Peyer's patch (tissue), 4 donors: ENCODE data around the gene PDE3A.

Source experiments
- CTCF ChIP-seq, 6 experiments: fragments of 450-650 bp in 4 of 6; fragments of 200-600 bp in 2 of 6; sonication (generic) in 1 of 6; IDR thresholded peaks; one replicate each; pipeline ENCODE4 v1.5.1; 2017 to 2019; ENCODE audit warnings: antibody characterized with exemption in 6 of 6, mild to moderate bottlenecking in 3 of 6, moderate library complexity in 1 of 6
- POLR2A ChIP-seq, 2 donors: fragments of 450-650 bp; IDR thresholded peaks; one replicate each; pipeline ENCODE4 v1.5.1; 2017; ENCODE audit warnings: antibody characterized with exemption in 2 of 2, mild to moderate bottlenecking in 2 of 2, moderate library complexity in 2 of 2

- TF ChIP-seq CTCF (IDR thresholded peaks at IDR 0.05) (no peak), POLR2A (IDR thresholded peaks at IDR 0.05) (no peak)
Measured at GRCh38 chr12:20624718-20625117, 256.4 kb downstream of the PDE3A start.
